ENCODE results near the gene PSMB5.

The PSMB5 gene

DNA sequence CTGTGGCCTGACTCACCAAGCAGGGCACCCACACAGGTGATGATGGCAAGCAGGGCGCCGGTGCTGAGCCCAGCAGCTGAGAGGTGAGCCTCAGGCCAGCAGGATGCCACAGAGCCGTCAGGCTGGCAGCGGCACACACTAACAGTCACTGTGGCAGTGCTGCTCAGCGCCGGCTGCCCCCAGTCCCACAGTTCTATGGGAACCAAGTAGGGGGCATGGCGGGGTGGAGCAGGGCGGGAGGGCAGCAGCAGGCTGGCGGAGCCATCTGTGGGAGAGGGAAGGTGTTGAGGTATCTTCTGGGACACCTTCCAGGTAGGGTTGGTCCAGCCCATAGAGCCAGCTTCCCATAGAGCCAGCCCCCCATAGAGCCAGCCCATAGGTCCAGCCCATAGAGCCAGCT, 14.3 kb upstream of the PSMB5 start:
- TF ChIP-seq CTCF (IDR thresholded peaks at IDR 0.05; ENCODE audit: insufficient read depth, low read length, poor library complexity, severe bottlenecking) = no peak
- Histone ChIP-seq H3K36me3 (ENCODE audit: control insufficient read depth, insufficient read depth, low read length) (no peaks in the 10 kb centered on the region), H3K4me3 (replicated peaks; ENCODE audit: low read depth, low read length) (no peak overlapping the region), H3K27me3 (replicated peaks; ENCODE audit: control insufficient read depth, insufficient read depth, low read length) (no peaks in the 10 kb centered on the region; the same call in 1 of the 2 replicates)
- DNase-seq (ENCODE audit: extremely low read depth, insufficient read length) = no peak

DNA sequence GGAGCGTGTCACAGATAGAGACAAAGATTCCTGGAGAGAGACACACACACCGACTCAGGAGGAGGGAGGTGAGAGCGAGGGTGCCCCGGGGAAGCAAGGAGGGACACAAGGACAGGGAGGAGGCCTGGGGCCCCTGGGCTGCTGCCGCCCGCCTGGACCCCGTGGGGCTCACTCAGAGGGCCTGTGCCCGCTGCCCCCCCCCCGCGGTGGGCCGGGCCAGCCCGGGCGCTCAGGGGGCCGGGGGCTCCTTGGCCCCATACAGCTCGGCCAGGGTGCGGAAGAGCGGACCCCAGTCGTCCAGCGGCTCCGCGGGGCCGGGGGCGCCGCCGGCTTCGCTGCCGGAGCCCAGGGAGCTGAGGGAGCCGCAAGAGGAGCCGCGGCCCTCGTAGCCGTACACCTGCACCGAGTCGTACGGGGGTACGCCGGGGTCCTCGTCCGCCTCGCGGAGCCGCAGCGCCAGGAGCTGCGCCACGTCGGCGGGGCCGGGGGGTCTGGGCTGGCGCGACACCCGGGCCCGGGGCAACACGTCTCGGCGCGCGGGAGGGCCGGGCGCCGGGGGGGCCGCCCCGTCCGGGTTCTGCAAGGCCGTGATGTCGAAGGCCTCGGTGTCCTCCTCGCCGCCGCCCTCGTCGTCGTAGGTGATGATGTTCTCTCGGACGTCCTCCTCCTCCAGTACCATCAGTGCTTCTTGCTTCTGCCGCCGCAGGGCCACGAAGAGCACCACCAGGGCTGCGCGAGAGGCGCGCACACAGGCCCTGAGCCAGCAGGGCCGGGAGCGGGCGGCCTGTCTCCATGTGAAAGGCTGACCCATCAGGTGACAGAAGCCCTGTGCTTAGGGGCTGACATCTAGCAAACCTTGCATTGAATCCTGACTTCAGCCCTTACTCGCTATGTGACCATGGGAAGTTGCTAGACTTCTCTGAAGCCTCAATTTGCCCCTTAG, 13.3 kb upstream of the PSMB5 start:
- no peak for DNase-seq (ENCODE audit: extremely low read depth, insufficient read length)
- H3K27me3 ChIP-seq (replicated peaks; ENCODE audit: control insufficient read depth, insufficient read depth, low read length) = no peaks in the 10 kb centered on the region; the same call in 1 of the 2 replicates
- no peak overlapping the region for H3K4me3 ChIP-seq (replicated peaks; ENCODE audit: low read depth, low read length)
- TF ChIP-seq CTCF (IDR thresholded peaks at IDR 0.05; ENCODE audit: insufficient read depth, low read length, poor library complexity, severe bottlenecking) = no peak
- H3K36me3 ChIP-seq (ENCODE audit: control insufficient read depth, insufficient read depth, low read length) = no peaks in the 10 kb centered on the region

DNA sequence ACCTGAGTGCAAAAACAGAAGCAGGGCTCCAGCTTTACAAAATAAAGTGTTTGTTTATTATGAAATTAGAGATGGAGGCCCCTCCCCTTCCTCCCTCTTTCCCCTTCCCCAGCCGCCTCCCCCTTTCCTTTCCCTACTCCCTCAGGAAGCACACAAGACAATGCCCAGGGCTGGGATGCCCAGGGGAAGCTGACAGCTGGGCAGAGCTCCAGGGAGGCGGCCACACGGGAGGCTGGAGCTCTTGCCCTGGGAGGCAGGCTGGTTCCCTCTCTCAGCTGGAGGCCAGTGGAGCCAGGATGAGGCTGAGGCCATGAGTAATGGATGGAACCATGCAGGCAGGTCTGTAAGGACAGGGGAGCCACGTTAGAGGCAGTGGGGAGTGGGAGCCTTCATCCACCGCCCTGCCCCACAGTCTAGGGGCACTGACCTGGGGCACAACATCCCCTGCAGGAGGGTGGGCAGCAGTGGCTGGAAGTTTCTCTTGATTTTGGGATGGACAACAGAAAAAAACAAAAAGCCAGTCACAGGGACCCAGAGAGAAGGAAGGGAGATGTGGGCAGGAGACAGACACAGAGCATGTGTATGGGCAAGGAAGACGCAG, 12.4 kb upstream of the PSMB5 start:
- TF ChIP-seq CTCF (IDR thresholded peaks at IDR 0.05; ENCODE audit: insufficient read depth, low read length, poor library complexity, severe bottlenecking) = no peak
- DNase-seq (ENCODE audit: extremely low read depth, insufficient read length) = no peak

GRCh38 chr14:23045419-23046357, 11.0 kb upstream of the PSMB5 start:
- Histone ChIP-seq H3K27me3 (replicated peaks; ENCODE audit: control insufficient read depth, insufficient read depth, low read length) (no peaks in the 10 kb centered on the region; the same call in 1 of the 2 replicates), H3K4me3 (replicated peaks; ENCODE audit: low read depth, low read length) (no peak overlapping the region), H3K36me3 (ENCODE audit: control insufficient read depth, insufficient read depth, low read length) (no peaks in the 10 kb centered on the region)
- no peak for TF ChIP-seq CTCF (IDR thresholded peaks at IDR 0.05; ENCODE audit: insufficient read depth, low read length, poor library complexity, severe bottlenecking)
- DNase-seq (ENCODE audit: extremely low read depth, insufficient read length) = no peak

More for the DNA sequence above, 12.4 kb upstream of the PSMB5 start:
- Histone ChIP-seq H3K27me3 (replicated peaks; ENCODE audit: control insufficient read depth, insufficient read depth, low read length) (no peaks in the 10 kb centered on the region; the same call in 1 of the 2 replicates), H3K4me3 (replicated peaks; ENCODE audit: low read depth, low read length) (no peak overlapping the region), H3K36me3 (ENCODE audit: control insufficient read depth, insufficient read depth, low read length) (no peaks in the 10 kb centered on the region)

DNA sequence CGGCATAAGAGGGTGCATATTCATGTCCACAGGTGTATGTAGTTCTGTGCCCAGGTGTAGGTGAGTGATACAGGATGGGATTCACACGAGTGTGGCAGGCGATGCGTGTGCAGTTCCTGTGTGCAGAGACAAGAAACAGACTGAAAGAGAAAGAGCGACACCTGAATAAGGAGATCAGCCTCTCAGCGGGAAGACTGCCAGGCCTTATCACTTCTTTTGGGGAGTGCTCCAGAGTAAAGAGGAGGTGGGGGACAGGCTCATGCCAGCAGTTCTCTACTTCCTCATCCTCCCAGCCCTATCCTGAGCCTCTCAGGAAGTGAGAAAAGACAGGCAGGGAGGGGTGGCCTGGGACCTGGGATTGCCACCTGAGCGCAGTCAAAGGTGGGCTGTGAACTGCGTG, 10.1 kb upstream of the PSMB5 start:
- no peaks in the 10 kb centered on the region for H3K36me3 ChIP-seq (ENCODE audit: control insufficient read depth, insufficient read depth, low read length)
- no peaks in the 10 kb centered on the region; the same call in 1 of the 2 replicates for H3K27me3 ChIP-seq (replicated peaks; ENCODE audit: control insufficient read depth, insufficient read depth, low read length)
- no peak for TF ChIP-seq CTCF (IDR thresholded peaks at IDR 0.05; ENCODE audit: insufficient read depth, low read length, poor library complexity, severe bottlenecking)
- no peak overlapping the region for H3K4me3 ChIP-seq (replicated peaks; ENCODE audit: low read depth, low read length)
- DNase-seq (ENCODE audit: extremely low read depth, insufficient read length) = no peak
